ENCODE data around the gene MAT2B.
A peak's percentile ranks its signal among the peaks of the same experiment; 100 is the strongest.
"Not testable (repeated sequence)": the region's sequence is repeated elsewhere in the genome, so short reads cannot be mapped to it uniquely, and the experiment has no call there.

The MAT2B gene

GRCh38 chr5:163503106-163504078 lies 2.0 kb upstream of the MAT2B start:
- DNase-seq (ENCODE audit: low read depth in 2 of 3, low spot score in 2 of 3): no peak

GRCh38 chr5:163504079-163504931 lies 1.1 kb upstream of the MAT2B start:
- DNase-seq (ENCODE audit: low read depth in 2 of 3, low spot score in 2 of 3): peak in 1 of 3 experiments; percentile 11

DNA sequence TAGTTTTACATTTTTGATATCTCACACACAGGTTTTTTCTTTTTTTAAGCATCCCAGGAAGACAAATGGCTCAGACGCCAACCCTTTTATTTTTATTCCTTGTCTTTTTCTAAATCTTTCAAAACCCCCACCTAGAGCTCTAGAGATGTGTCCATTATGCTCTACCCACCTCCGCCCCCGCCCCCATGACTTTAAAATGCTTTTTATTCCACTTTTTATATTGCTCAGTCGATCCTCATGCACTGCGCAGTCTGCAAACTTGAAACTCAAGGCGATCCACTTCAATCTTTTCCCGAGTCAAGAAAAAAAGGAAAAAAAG lies 411 bp upstream of the MAT2B start:
- DNase-seq (ENCODE audit: low read depth in 2 of 3, low spot score in 2 of 3): no peak

GRCh38 chr5:163506095-163506457 lies 657 bp downstream of the MAT2B start:
- DNase-seq (ENCODE audit: low read depth in 2 of 3, low spot score in 2 of 3): no peak

DNA sequence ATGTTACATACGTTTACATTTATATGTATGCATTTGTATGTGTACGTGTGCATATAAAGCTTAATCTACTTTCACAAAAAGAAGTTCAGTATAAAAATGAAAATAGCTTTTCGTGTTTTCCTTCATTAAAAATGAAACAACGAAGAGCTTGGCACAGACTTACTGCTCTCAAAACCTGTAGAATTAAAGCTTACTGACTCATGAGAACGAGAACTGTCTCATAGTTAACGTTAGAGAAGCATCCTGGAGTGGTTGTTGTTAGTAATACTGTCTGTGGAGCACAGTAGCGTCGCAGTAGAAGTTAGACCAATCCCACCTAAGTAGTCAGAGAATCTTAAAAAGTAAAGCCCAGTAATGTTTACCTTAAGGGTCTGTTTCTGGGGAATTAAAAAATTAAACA lies 1.3 kb downstream of the MAT2B start:
- DNase-seq (ENCODE audit: low read depth in 2 of 3, low spot score in 2 of 3): no peak

- no peak for DNase-seq (ENCODE audit: low read depth in 2 of 3, low spot score in 2 of 3)
These were observed 3.3 kb downstream of the MAT2B start for GRCh38 chr5:163508753-163509152.

DNA sequence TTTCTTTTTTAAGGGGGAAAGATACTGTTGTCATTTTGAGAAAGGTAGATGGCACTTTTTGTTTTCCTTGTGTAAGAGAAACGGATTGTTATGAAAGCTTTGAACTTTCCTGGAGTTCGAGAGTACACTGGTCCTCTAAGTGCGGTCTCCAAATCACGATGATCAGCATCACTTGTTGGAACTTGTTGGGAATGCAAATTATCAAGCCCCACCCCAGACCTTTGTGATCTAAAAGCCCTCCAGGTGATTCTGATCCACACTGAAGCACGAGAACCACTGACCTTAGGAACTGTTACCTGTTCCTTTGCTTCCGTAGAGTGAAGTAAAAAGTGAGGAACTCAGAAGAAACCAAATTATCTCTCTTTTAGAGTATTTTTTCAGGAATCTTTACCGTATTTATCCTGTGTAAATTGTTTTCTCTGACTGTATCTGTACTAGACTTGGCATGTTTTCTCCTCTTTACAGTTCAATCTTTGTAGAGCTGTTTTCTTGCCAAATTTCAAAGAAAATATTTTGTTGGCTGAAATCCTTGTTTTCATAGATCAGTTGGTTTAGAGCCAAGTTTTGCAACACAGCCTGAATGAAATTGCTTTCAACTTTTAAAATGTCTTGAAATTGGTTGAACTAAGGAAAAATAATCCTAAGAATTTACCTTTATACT lies 4.0 kb downstream of the MAT2B start:
- DNase-seq (ENCODE audit: low read depth in 2 of 3, low spot score in 2 of 3): no peak

GRCh38 chr5:163512526-163512925 lies 7.1 kb downstream of the MAT2B start:
- DNase-seq (ENCODE audit: low read depth in 2 of 3, low spot score in 2 of 3): no peak

DNA sequence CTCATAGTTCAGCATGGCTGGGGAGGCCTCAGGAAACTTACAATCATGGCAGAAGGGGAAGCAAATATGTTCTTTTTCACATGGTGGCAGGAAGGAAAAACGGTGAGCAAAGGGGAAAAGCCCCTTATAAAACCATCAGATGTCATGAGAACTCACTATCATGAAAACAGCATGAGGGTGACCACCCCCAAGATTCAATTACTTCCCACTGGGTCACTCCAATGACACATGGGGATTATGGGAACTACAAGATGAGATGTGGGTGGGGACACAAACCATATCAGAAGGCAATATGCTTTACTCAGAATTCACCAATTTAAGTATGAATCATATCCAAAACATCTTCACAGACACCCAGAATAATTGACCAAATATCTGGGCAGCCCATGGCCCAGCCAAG lies 19.7 kb downstream of the MAT2B start:
- no peak for DNase-seq (ENCODE audit: low read depth in 2 of 3, low spot score in 2 of 3)

GRCh38 chr5:163529698-163530097 lies 24.3 kb downstream of the MAT2B start:
- DNase-seq (ENCODE audit: low read depth in 2 of 3, low spot score in 2 of 3): no peak

DNA sequence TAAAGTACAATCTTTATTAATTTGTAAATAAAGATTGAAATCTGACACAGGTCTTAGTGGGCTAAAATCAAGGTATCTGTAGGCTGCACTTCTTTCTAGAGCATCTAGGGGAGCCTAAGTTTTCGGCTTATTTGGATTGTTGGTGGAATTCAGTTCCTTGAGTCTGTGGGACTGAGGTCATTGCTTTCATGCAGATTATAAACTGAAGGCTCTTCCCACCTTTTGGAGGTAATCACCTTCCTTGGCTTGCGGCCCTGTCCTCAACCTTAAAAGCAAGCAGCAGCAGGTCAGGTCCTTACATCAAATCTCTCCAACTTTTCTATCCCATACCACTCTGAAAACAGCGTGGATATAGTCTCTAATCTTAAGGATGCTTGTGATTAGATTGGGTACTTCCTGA lies 25.9 kb downstream of the MAT2B start:
- DNase-seq (ENCODE audit: low read depth in 2 of 3, low spot score in 2 of 3): no peak

GRCh38 chr5:163532171-163533084 lies 27.0 kb downstream of the MAT2B start:
- DNase-seq (ENCODE audit: low read depth in 2 of 3, low spot score in 2 of 3): no peak

GRCh38 chr5:163533223-163533622 lies 27.8 kb downstream of the MAT2B start:
- DNase-seq (ENCODE audit: low read depth in 2 of 3, low spot score in 2 of 3): no peak

DNA sequence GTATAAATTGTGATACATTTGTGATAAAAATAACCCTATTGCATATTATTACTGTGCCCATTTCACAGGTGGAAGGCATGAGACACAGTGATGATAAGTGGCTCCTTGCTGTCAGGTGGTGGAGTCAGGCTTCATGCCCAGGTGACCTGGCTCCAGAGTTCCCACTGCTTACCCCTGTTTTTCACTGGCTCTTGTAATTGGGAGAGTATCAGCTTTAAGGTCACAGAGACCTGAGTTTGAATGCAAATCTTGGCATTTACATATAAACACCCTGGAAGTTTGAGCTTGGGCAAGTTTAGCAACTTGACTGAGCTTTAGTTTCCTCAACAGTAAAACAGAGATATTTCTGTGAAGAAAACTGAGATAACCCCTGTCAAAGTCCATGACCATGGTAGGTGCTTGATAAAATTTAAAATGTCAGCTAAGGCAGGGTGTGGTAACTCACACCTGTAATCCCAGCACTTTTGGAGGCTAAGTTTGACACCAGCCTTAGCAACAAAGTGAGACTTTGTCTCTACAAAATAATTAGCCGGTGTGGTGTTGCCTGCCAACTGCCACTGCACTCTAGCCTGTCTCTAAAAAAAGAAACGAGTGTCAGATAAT lies 29.2 kb downstream of the MAT2B start:
- no peak for DNase-seq (ENCODE audit: low read depth in 2 of 3, low spot score in 2 of 3)

- DNase-seq (ENCODE audit: low read depth in 2 of 3, low spot score in 2 of 3): no peak
These were observed 29.9 kb downstream of the MAT2B start for GRCh38 chr5:163535290-163535689.

DNA sequence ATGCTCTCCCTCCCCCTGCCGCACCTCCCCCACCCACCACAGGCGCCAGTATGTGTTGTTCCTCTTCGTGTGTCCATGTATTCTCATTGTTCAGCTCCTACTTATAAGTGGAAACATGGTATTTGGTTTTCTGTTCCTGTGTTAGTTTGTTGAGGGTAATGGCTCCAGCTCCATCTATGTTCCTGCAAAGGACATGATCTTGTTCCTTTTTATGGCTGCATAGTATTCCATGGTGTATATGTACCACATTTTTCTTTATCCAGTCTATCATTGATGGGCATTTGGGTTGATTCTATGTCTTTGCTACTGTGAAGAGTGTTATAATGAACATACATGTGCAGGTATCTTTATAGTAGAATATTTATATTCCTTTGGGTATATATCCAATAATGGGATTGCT lies 31.0 kb downstream of the MAT2B start:
- DNase-seq (ENCODE audit: low read depth in 2 of 3, low spot score in 2 of 3): not testable (repeated sequence)

DNA sequence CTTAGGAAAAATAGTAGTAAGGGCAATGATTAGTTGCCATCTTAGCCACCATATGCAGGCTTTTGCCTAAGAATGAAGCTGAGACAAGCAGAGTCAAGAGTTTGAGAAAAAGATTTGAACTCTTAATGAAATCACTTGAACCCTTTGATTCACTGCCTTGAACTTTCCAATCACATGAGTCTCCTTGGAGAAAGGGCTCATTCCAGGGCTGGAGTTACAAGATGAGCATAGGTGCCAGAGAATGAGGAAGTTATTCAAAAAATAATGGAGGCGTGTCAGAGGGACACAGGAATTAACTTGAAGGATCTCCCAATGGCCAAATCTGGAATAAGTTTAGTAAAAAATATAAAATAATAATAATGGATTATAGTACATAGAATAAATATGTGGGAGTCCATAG lies 35.3 kb downstream of the MAT2B start:
- no peak for DNase-seq (ENCODE audit: low read depth in 2 of 3, low spot score in 2 of 3)

GRCh38 chr5:163542771-163543170 lies 37.4 kb downstream of the MAT2B start:
- no peak for DNase-seq (ENCODE audit: low read depth in 2 of 3, low spot score in 2 of 3)

GRCh38 chr5:163544041-163544440 lies 38.6 kb downstream of the MAT2B start:
- no peak for DNase-seq (ENCODE audit: low read depth in 2 of 3, low spot score in 2 of 3)

DNA sequence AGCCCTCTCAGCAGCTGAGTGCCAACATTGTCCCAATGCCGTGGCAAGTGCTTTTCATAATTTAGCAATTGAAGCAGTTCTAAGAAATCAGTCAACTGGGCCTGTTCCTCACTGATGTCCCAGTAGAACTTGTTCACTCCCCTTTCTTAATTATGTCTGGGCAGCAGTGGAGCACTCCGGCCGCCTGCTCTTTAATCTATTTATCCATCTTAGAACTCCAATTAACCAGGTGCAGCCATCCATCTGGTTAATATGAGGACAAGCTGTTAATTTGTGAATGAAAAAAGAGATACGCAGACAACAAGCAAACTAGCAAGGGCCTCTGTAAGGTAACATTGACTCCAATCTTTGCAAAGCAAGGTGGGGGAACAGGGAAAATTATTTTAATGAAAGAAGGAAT lies 39.4 kb downstream of the MAT2B start:
- no peak for DNase-seq (ENCODE audit: low read depth in 2 of 3, low spot score in 2 of 3)
